Measurements from ENCODE around the gene GPR157. TPM values are rescaled to one million over a fixed set of nuclear protein-coding genes. Genes with fewer than 3 reads are reported as not detected.

The GPR157 gene
- total RNA-seq, 1 donor from 2014 or later, result 5.4 TPM

GRCh38 chr1:9070486-9070885 lies 58.4 kb downstream of the GPR157 start:
- Mint-ChIP-seq H3K36me3 (ENCODE audit: low read depth, unreplicated experiment) (peaks cover 2% of the 10 kb centered on the region), H3K4me3 (ENCODE audit: unreplicated experiment) (no peak overlapping the region), H3K9me3 (ENCODE audit: unreplicated experiment) (peaks cover 2% of the 10 kb centered on the region), H3K4me1 (ENCODE audit: low read depth, unreplicated experiment) (peaks cover 7% of the 10 kb centered on the region), H3K27me3 (ENCODE audit: low read depth, unreplicated experiment) (peaks cover 40% of the 10 kb centered on the region), H3K27ac (ENCODE audit: unreplicated experiment) (no peak overlapping the region)
- no peak overlapping the region for H3K27ac ChIP-seq (ENCODE audit: low read depth, low read length)
- H3K9me3 ChIP-seq (ENCODE audit: insufficient read depth, low read depth, low read length), result no peaks in the 10 kb centered on the region
- H3K36me3 ChIP-seq (ENCODE audit: insufficient read depth, low read length), result no peaks in the 10 kb centered on the region
- DNase-seq (ENCODE audit: low read depth) (no peak), FAIRE-seq (no peak)
- H2AFZ ChIP-seq (ENCODE audit: low read depth, low read length), result no peak overlapping the region
- H3K9ac ChIP-seq (ENCODE audit: low read length), result no peak overlapping the region
- H3K4me3 ChIP-seq (ENCODE audit: insufficient read depth, low read depth, low read length), result no peak overlapping the region
- no peaks in the 10 kb centered on the region for H3K79me2 ChIP-seq (ENCODE audit: insufficient read depth, low read length)
- peaks cover 9% of the 10 kb centered on the region for H3K4me1 ChIP-seq (ENCODE audit: insufficient read depth, low read length)
- TF ChIP-seq, protein P1, sequence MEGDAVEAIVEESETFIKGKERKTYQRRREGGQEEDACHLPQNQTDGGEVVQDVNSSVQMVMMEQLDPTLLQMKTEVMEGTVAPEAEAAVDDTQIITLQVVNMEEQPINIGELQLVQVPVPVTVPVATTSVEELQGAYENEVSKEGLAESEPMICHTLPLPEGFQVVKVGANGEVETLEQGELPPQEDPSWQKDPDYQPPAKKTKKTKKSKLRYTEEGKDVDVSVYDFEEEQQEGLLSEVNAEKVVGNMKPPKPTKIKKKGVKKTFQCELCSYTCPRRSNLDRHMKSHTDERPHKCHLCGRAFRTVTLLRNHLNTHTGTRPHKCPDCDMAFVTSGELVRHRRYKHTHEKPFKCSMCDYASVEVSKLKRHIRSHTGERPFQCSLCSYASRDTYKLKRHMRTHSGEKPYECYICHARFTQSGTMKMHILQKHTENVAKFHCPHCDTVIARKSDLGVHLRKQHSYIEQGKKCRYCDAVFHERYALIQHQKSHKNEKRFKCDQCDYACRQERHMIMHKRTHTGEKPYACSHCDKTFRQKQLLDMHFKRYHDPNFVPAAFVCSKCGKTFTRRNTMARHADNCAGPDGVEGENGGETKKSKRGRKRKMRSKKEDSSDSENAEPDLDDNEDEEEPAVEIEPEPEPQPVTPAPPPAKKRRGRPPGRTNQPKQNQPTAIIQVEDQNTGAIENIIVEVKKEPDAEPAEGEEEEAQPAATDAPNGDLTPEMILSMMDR (IDR thresholded peaks at IDR 0.05; ENCODE audit: insufficient read depth, low read depth, low read length), result no peak
- no peak for TF ChIP-seq EZH2 (IDR thresholded peaks at IDR 0.05; ENCODE audit: insufficient read depth, low read length)
- H3K4me2 ChIP-seq (ENCODE audit: low read length), result no peak overlapping the region
- H3K27me3 ChIP-seq (ENCODE audit: insufficient read depth, low read length), result peaks cover 19% of the 10 kb centered on the region
- H4K20me1 ChIP-seq (ENCODE audit: insufficient read depth, low read length), result no peaks in the 10 kb centered on the region

DNA sequence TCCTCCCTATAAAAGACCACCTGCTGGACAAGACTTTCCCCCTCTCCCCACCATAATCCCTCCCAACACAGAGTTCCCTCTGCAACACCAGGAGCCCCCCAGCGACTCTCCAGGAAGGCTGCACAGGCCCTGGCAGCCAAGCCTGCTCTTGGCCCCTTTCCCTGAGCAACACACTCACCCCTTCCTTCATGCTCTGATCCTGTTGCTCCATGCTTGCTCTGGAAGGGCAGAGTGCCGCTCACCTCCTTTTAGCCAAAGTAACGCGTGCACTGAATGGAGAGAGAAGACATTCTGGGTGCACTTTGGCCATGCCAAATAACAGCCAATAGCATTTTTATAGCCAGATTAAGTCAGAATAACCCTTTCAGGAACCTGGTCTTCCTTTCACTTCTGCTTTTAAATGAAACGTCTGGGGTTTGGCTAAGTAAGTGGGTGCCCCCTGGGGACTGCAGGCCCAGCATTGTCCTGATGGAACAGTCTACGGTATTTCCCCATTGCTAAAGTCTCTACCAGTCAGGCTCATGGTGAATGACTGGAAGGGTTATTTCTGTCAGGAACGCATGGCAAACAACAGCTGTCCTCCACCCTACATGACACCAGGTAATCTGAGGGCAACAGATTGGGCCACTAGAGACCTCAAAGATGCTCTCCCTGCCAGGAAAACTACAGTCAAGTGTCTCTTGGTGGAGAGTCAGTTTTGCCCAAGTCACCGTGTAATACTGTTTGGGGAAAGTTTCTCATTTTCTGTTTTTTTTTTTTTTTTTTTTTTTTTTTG lies 59.4 kb downstream of the GPR157 start, which contains the start of gene SLC2A5:
Gene SLC2A5, minus strand, starts transcription at position 310 of the 775 bp plus-strand sequence. Its CDS starts 99 bp downstream, at position 211.
- H3K4me1 ChIP-seq (ENCODE audit: insufficient read depth, low read length), result peaks cover 16% of the 10 kb centered on the region
- Mint-ChIP-seq H3K4me3 (ENCODE audit: unreplicated experiment) (no peak within 1 kb of the TSS), H3K4me1 (ENCODE audit: low read depth, unreplicated experiment) (peaks cover 12% of the 10 kb centered on the region), H3K9me3 (ENCODE audit: unreplicated experiment) (peaks cover 2% of the 10 kb centered on the region), H3K36me3 (ENCODE audit: low read depth, unreplicated experiment) (peaks cover 2% of the 10 kb centered on the region), H3K27me3 (ENCODE audit: low read depth, unreplicated experiment) (peaks cover 35% of the 10 kb centered on the region), H3K27ac (ENCODE audit: unreplicated experiment) (no peak within 1 kb of the TSS)
- H3K4me2 ChIP-seq (ENCODE audit: low read length), result peak within 1 kb of the TSS; percentile 15
- no peak for DNase-seq (ENCODE audit: low read depth)
- no peaks in the 10 kb centered on the region for H3K9me3 ChIP-seq (ENCODE audit: insufficient read depth, low read depth, low read length)
- H3K27me3 ChIP-seq (ENCODE audit: insufficient read depth, low read length), result peaks cover 12% of the 10 kb centered on the region
- H3K79me2 ChIP-seq (ENCODE audit: insufficient read depth, low read length), result no peaks in the 10 kb centered on the region
- TF ChIP-seq, protein P1 (IDR thresholded peaks at IDR 0.05; ENCODE audit: insufficient read depth, low read depth, low read length), result no peak
- no peak for TF ChIP-seq EZH2 (IDR thresholded peaks at IDR 0.05; ENCODE audit: insufficient read depth, low read length)
- FAIRE-seq, result no peak
- H3K36me3 ChIP-seq (ENCODE audit: insufficient read depth, low read length), result no peaks in the 10 kb centered on the region
- no peak within 1 kb of the TSS for H2AFZ ChIP-seq (ENCODE audit: low read depth, low read length)
- no peaks in the 10 kb centered on the region for H4K20me1 ChIP-seq (ENCODE audit: insufficient read depth, low read length)
- no peak within 1 kb of the TSS for H3K27ac ChIP-seq (ENCODE audit: low read depth, low read length)
- no peak within 1 kb of the TSS for H3K4me3 ChIP-seq (ENCODE audit: insufficient read depth, low read depth, low read length)
- no peak within 1 kb of the TSS for H3K9ac ChIP-seq (ENCODE audit: low read length)

DNA sequence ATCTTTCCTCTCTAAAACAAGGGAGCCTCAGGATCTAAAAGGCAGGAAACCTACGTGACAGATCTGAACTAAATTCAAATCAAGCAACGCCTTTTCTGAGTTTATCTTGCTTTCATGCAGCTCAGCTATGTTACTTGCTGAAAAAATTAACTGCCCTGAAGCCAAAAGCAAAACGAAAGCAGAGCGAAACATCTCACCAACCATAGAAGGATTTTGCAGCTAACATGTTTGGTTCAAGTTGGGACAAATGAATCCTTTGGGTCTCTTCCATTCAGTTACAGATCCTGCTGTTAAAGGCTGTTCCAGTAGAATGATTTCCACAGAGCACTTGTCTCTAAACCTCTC lies 59.9 kb downstream of the GPR157 start:
- no peaks in the 10 kb centered on the region for H4K20me1 ChIP-seq (ENCODE audit: insufficient read depth, low read length)
- H3K27ac Mint-ChIP-seq (ENCODE audit: unreplicated experiment), result no peak overlapping the region
- no peak overlapping the region for H3K9ac ChIP-seq (ENCODE audit: low read length)
- no peak for FAIRE-seq
- DNase-seq (ENCODE audit: low read depth), result no peak
- no peak overlapping the region for H2AFZ ChIP-seq (ENCODE audit: low read depth, low read length)
- H3K4me2 ChIP-seq (ENCODE audit: low read length), result peak overlapping the region; percentile 15
- no peak overlapping the region for H3K4me3 ChIP-seq (ENCODE audit: insufficient read depth, low read depth, low read length)
- peaks cover 18% of the 10 kb centered on the region for H3K4me1 Mint-ChIP-seq (ENCODE audit: low read depth, unreplicated experiment)
- peaks cover 29% of the 10 kb centered on the region for H3K27me3 Mint-ChIP-seq (ENCODE audit: low read depth, unreplicated experiment)
- peaks cover 12% of the 10 kb centered on the region for H3K27me3 ChIP-seq (ENCODE audit: insufficient read depth, low read length)
- no peak overlapping the region for H3K4me3 Mint-ChIP-seq (ENCODE audit: unreplicated experiment)
- no peaks in the 10 kb centered on the region for H3K9me3 ChIP-seq (ENCODE audit: insufficient read depth, low read depth, low read length)
- no peaks in the 10 kb centered on the region for H3K36me3 ChIP-seq (ENCODE audit: insufficient read depth, low read length)
- peaks cover 22% of the 10 kb centered on the region for H3K4me1 ChIP-seq (ENCODE audit: insufficient read depth, low read length)
- TF ChIP-seq EZH2 (IDR thresholded peaks at IDR 0.05; ENCODE audit: insufficient read depth, low read length), result no peak
- TF ChIP-seq, protein P1 (IDR thresholded peaks at IDR 0.05; ENCODE audit: insufficient read depth, low read depth, low read length), result no peak
- H3K27ac ChIP-seq (ENCODE audit: low read depth, low read length), result no peak overlapping the region
- peaks cover 2% of the 10 kb centered on the region for H3K9me3 Mint-ChIP-seq (ENCODE audit: unreplicated experiment)
- H3K79me2 ChIP-seq (ENCODE audit: insufficient read depth, low read length), result no peaks in the 10 kb centered on the region
- peaks cover 2% of the 10 kb centered on the region for H3K36me3 Mint-ChIP-seq (ENCODE audit: low read depth, unreplicated experiment)
